ENCODE results near the gene DVL3. TPM values are rescaled to one million over a fixed set of nuclear protein-coding genes. Genes with fewer than 3 reads are reported as not detected.
A peak's percentile ranks its signal among the peaks of the same experiment; 100 is the strongest.

DVL3 gene
- polyA plus RNA-seq, 1 donor from 2014 or later, result 78.9 TPM

DNA sequence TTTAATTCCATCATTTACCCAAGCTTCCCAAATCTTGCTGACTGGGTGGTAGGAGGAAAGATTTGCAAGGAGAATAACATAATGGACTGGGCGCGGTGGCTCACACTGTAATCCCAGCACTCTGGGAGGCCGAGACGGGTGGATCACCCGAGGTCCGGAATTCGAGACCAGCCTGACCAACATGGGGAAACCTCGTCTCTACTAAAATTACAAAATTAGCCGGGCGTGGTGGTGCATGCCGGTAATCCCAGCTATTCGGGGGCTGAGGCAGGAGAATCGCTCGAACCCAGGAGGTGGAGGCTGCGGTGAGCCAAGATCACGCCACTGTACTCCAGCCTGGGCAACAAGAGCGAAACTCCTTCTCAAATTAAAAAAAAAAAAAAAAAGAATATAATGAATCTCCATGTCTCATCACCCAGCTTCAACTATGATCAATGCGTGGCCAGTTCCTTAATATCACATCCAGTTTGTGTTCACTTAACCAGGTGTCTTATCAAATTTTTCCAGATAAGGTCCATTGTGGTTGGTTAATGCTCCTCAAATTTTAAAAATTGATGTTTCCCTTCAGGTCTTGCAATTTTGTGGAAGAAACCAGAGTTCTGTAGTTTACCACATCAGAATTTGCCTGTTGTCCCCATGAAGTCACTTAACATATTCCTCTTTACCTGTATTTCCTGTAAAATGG lies 29.5 kb downstream of the DVL3 start:
- Histone ChIP-seq H3K36me3 (ENCODE audit: insufficient read depth, low read length) (peaks cover 11% of the 10 kb centered on the region), H3K9me3 (ENCODE audit: low read length) (no peaks in the 10 kb centered on the region), H3K79me2 (replicated peaks; ENCODE audit: insufficient read depth, low read length) (peaks cover 20% of the 10 kb centered on the region), H3K4me3 (ENCODE audit: low read length) (peak overlapping the region; percentile 88), H4K20me1 (ENCODE audit: insufficient read depth) (no peaks in the 10 kb centered on the region), H3K27ac (ENCODE audit: low read length) (no peak overlapping the region), H3K4me2 (ENCODE audit: low read length) (peak overlapping the region; percentile 68), H3F3A (ENCODE audit: insufficient read depth, low read length, poor library complexity, severe bottlenecking) (no peaks in the 10 kb centered on the region), H3K9me2 (ENCODE audit: insufficient read depth, low read length) (no peaks in the 10 kb centered on the region), H3K9ac (ENCODE audit: low read length) (peak overlapping the region; percentile 67), H3K27me3 (ENCODE audit: insufficient read depth, low read depth, low read length) (no peaks in the 10 kb centered on the region), H2AFZ (ENCODE audit: low read depth, low read length) (no peak overlapping the region)
- no peak for TF ChIP-seq RAD21 (conservative IDR thresholded peaks at IDR 0.05)
- no peak for TF ChIP-seq EP300 (conservative IDR thresholded peaks at IDR 0.05; ENCODE audit: poor library complexity, severe bottlenecking)

DNA sequence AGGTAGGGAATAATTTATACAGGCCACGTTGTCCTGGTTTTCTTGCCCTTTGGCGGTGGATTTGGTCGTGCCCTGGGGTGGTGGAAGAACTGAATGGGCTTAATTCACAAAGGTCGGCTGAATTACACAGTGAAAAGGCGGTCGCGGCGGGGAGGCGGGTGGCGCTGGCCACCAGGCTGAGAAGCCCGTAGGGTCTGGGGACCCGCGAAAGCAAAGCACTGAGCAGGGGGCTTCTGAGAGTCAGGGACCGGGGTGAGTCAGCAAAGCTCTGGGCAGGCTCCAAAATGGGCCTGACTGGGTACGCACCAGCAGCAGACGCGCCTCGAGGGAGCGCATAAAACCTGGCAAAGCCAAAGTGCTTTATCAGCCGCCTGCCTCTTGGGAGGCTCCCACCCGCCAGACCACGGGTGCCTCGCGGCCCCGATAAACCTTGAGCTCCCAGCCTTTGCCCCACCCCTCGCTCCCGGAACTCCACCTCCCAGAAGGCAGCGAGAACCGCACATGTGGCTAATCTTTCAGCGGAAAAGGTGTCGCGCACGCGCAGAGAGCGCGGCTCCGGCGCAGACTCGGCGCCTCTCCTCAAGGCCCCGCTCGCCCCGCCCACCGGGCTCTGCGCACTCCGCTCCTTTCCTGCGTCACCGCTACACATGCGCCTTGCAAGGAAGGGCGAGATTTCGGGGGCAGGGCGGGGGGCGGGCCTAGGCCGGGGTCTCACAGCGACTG lies 30.4 kb downstream of the DVL3 start:
- Histone ChIP-seq H3F3A (ENCODE audit: insufficient read depth, low read length, poor library complexity, severe bottlenecking) (no peaks in the 10 kb centered on the region), H3K9me2 (ENCODE audit: insufficient read depth, low read length) (no peaks in the 10 kb centered on the region), H3K36me3 (ENCODE audit: insufficient read depth, low read length) (peaks cover 2% of the 10 kb centered on the region), H3K9ac (ENCODE audit: low read length) (peak overlapping the region; percentile 81), H3K9me3 (ENCODE audit: low read length) (no peaks in the 10 kb centered on the region), H3K4me2 (ENCODE audit: low read length) (peak overlapping the region; percentile 68), H3K79me2 (replicated peaks; ENCODE audit: insufficient read depth, low read length) (peaks cover 20% of the 10 kb centered on the region), H4K20me1 (ENCODE audit: insufficient read depth) (no peaks in the 10 kb centered on the region), H2AFZ (ENCODE audit: low read depth, low read length) (no peak overlapping the region), H3K27me3 (ENCODE audit: insufficient read depth, low read depth, low read length) (no peaks in the 10 kb centered on the region), H3K27ac (ENCODE audit: low read length) (peak overlapping the region; percentile 61), H3K4me3 (ENCODE audit: low read length) (peak overlapping the region; percentile 88)
- TF ChIP-seq RAD21 (conservative IDR thresholded peaks at IDR 0.05), result no peak
- peak; percentile 90 for TF ChIP-seq MXI1 (conservative IDR thresholded peaks at IDR 0.05; ENCODE audit: poor library complexity, severe bottlenecking)
- TF ChIP-seq EZH2 (IDR thresholded peaks at IDR 0.05; ENCODE audit: borderline replicate concordance, insufficient read depth, low read length, poor library complexity, severe bottlenecking), result no peak
- TF ChIP-seq, protein P1, sequence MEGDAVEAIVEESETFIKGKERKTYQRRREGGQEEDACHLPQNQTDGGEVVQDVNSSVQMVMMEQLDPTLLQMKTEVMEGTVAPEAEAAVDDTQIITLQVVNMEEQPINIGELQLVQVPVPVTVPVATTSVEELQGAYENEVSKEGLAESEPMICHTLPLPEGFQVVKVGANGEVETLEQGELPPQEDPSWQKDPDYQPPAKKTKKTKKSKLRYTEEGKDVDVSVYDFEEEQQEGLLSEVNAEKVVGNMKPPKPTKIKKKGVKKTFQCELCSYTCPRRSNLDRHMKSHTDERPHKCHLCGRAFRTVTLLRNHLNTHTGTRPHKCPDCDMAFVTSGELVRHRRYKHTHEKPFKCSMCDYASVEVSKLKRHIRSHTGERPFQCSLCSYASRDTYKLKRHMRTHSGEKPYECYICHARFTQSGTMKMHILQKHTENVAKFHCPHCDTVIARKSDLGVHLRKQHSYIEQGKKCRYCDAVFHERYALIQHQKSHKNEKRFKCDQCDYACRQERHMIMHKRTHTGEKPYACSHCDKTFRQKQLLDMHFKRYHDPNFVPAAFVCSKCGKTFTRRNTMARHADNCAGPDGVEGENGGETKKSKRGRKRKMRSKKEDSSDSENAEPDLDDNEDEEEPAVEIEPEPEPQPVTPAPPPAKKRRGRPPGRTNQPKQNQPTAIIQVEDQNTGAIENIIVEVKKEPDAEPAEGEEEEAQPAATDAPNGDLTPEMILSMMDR (IDR thresholded peaks at IDR 0.05; ENCODE audit: poor library complexity, severe bottlenecking), result no peak
- no peak for TF ChIP-seq POLR2AphosphoS5 (IDR thresholded peaks at IDR 0.05)
- TF ChIP-seq SMC3 (conservative IDR thresholded peaks at IDR 0.05; ENCODE audit: poor library complexity), result peak; percentile 40
- TF ChIP-seq TAF1 (IDR thresholded peaks at IDR 0.05; ENCODE audit: low read depth), result no peak
- no peak for TF ChIP-seq EP300 (conservative IDR thresholded peaks at IDR 0.05; ENCODE audit: poor library complexity, severe bottlenecking)
- peak; percentile 4 for TF ChIP-seq REST (IDR thresholded peaks at IDR 0.05; ENCODE audit: borderline replicate concordance)

Data from neural cell (in vitro differentiated cells).